Caco-2 (cell line): Measurements from ENCODE around the gene DERA. TPM values are rescaled to one million over a fixed set of nuclear protein-coding genes. Genes with fewer than 3 reads are reported as not detected.

Experiments
- BruUV-seq: library from RNA; stranded (reverse); fragments of 400-500 nt; replicated peaks from 2 replicates; lab custom pipeline; 2021; lab: Mats Ljungman, UMichigan
- CTCF ChIA-PET: fragments of 300-600 bp; sonication (Branson Sonifier 250); formaldehyde crosslinking; loops from one replicate; lab custom pipeline; 2022; ENCODE audit warnings: antibody characterized with exemption; lab: Charles Lee
- POLR2A ChIA-PET: fragments of 300-600 bp; sonication (Branson Sonifier 250); formaldehyde crosslinking; loops from one replicate; lab custom pipeline; 2022; ENCODE audit warnings: antibody characterized with exemption; lab: Charles Lee
- DNase-seq, 2 experiments: peaks; one replicate each; pipeline versions ENCODE4 v3.0.0 to v3.0.0-alpha.2; 2020 to 2022
- H3K27me3 ChIP-seq: replicated peaks from 2 replicates; pipeline ENCODE4 v1.6.0; 2011; ENCODE audit warnings: low read length; ENCODE audit not compliant: control insufficient read depth, insufficient read depth
- H3K36me3 ChIP-seq: 2 replicates; pipeline ENCODE4 v1.5.1; 2011; ENCODE audit warnings: low read length; ENCODE audit not compliant: control insufficient read depth, insufficient read depth
- H3K4me1 ChIP-seq: fragments of 250-450 bp; sonication (Bioruptor Pico); 2 replicates; pipeline ENCODE4 v1.5.1; 2020; ENCODE audit warnings: mild to moderate bottlenecking
- H3K4me3 ChIP-seq: 2 replicates; pipeline ENCODE4 v1.5.1; 2011; ENCODE audit warnings: low read depth, mild to moderate bottlenecking, control low read depth, low read length
- H3K9me3 ChIP-seq: fragments of 250-450 bp; sonication (Bioruptor Pico); 2 replicates; pipeline ENCODE4 v1.5.1; 2020; ENCODE audit warnings: mild to moderate bottlenecking, moderate library complexity
- H3K27ac Mint-ChIP-seq: one replicate; pipeline ENCODE4 v1.8.0; 2022; ENCODE audit warnings: mixed read lengths; ENCODE audit not compliant: unreplicated experiment
- H3K27me3 Mint-ChIP-seq: one replicate; pipeline ENCODE4 v1.8.0; 2022; ENCODE audit warnings: mixed read lengths; ENCODE audit not compliant: insufficient read depth, unreplicated experiment
- H3K36me3 Mint-ChIP-seq: one replicate; pipeline ENCODE4 v1.8.0; 2022; ENCODE audit warnings: mild to moderate bottlenecking, mixed read lengths; ENCODE audit not compliant: insufficient read depth, unreplicated experiment
- H3K4me1 Mint-ChIP-seq: one replicate; pipeline ENCODE4 v1.8.0; 2022; ENCODE audit warnings: low read depth, mixed read lengths; ENCODE audit not compliant: unreplicated experiment
- H3K4me3 Mint-ChIP-seq: one replicate; pipeline ENCODE4 v1.8.0; 2022; ENCODE audit warnings: mild to moderate bottlenecking, moderate library complexity, mixed read lengths; ENCODE audit not compliant: unreplicated experiment
- H3K9me3 Mint-ChIP-seq: one replicate; pipeline ENCODE4 v1.8.0; 2022; ENCODE audit warnings: mixed read lengths; ENCODE audit not compliant: unreplicated experiment
- CTCF ChIP-seq, 2 experiments: fragments of 200-600 bp in 1 of 2; IDR thresholded peaks; 1 replicate in 1 of 2; 2 replicates in 1 of 2; pipeline versions ENCODE4 v1.5.1 to v1.8.0; 2011 to 2022; ENCODE audit warnings: antibody characterized with exemption in 1 of 2, control low read depth in 1 of 2, inconsistent platforms in 1 of 2, low read depth in 1 of 2, low read length in 1 of 2, mild to moderate bottlenecking in 1 of 2, moderate library complexity in 1 of 2; ENCODE audit not compliant: insufficient read depth in 1 of 2, severe bottlenecking in 1 of 2, unreplicated experiment in 1 of 2
- intact Hi-C: fragments of 100-400 bp; cut with micrococcal nuclease; formaldehyde crosslinking; loops from one replicate; pipeline ENCODE4 v1.10.0; 2022; ENCODE audit not compliant: unreplicated experiment
- total RNA-seq: library from RNA; stranded (reverse); gene quantifications from 2 replicates; pipeline ENCODE4 v1.2.3, GENCODE V29; 2022

The DERA gene
- total RNA-seq, 1 experiment from 2014 or later: 86.4 TPM

GRCh38 chr12:15956010-15956409, 44.9 kb downstream of the DERA start:
- H3K4me1 Mint-ChIP-seq: peaks cover 24% of the 10 kb centered on the region
- CTCF ChIA-PET: interaction anchor here (0.7 kb wide), 1 partner anchor 45 kb away, joined by 4 read pairs; the partner anchor contains the start of gene DERA

DNA sequence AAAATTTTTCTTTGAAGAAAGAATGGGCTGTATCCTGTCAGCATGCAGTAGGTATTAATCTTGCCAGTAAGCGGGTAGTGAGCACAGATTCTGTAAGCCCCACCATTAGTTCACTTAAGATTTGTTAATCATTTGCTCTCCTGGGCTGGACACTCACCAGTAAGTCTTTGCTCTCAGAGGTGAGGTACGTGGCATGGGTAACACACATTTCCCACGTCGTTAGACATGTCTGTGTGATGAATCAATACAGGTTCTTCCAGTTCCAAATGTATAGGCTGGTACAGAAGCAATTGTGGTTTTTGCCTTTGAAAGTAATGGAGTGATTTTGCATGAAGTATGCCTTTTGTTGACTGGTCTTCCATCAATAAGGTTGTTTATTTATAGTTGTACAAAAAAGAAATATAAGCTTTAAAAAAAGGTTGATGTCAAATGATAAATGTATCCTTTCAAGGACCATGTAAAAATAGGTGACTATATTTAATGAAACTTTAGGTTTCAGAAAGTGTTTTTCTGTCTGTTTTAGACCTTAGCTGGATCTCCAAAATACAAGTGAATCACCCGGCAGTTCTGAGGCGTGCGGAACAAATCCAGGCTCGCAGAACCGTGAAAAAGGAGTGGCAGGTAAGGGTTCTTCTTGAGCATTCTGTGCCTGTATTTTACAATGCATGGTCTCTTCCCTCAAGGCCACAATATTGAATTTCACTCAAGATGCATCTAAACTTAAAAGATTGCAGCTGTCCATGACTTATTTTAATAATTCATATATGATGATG, 45.5 kb downstream of the DERA start:
- peaks cover 11% of the 10 kb centered on the region for H3K36me3 Mint-ChIP-seq
- no peaks in the 10 kb centered on the region for H3K27me3 Mint-ChIP-seq
- CTCF ChIA-PET: interaction anchor here (0.7 kb wide), 1 partner anchor 46 kb away, joined by 4 read pairs; the partner anchor contains the start of gene DERA
- Histone ChIP-seq H3K27me3 (no peaks in the 10 kb centered on the region), H3K4me1 (peaks cover 9% of the 10 kb centered on the region), H3K9me3 (no peaks in the 10 kb centered on the region), H3K4me3 (no peak overlapping the region), H3K36me3 (no peaks in the 10 kb centered on the region)
- POLR2A ChIA-PET: no interaction called here
- BruUV-seq: no TSS peak
- no peak overlapping the region for H3K4me3 Mint-ChIP-seq
- DNase-seq: peak; percentile 56 to 66
- peaks cover 24% of the 10 kb centered on the region for H3K4me1 Mint-ChIP-seq
- peak overlapping the region; percentile 26 for H3K27ac Mint-ChIP-seq
- no peaks in the 10 kb centered on the region for H3K9me3 Mint-ChIP-seq
- intact Hi-C loops: no loop called here
- TF ChIP-seq CTCF (IDR thresholded peaks at IDR 0.05; ENCODE audit: insufficient read depth in 1 of 2, low read depth in 1 of 2, low read length in 1 of 2, severe bottlenecking in 1 of 2, unreplicated experiment in 1 of 2): no peak

More at GRCh38 chr12:15956010-15956409, 44.9 kb downstream of the DERA start:
- no peaks in the 10 kb centered on the region for H3K27me3 Mint-ChIP-seq
- POLR2A ChIA-PET: no interaction called here
- no peak overlapping the region for H3K4me3 ChIP-seq
- H3K36me3 Mint-ChIP-seq: peaks cover 8% of the 10 kb centered on the region
- DNase-seq: no peak
- H3K9me3 ChIP-seq: no peaks in the 10 kb centered on the region
- peak overlapping the region; percentile 26 for H3K27ac Mint-ChIP-seq
- H3K4me3 Mint-ChIP-seq: no peak overlapping the region
- H3K27me3 ChIP-seq: no peaks in the 10 kb centered on the region
- peaks cover 9% of the 10 kb centered on the region for H3K4me1 ChIP-seq
- no peaks in the 10 kb centered on the region for H3K36me3 ChIP-seq
- no TSS peak for BruUV-seq
- TF ChIP-seq CTCF (IDR thresholded peaks at IDR 0.05; ENCODE audit: insufficient read depth in 1 of 2, low read depth in 1 of 2, low read length in 1 of 2, severe bottlenecking in 1 of 2, unreplicated experiment in 1 of 2): no peak
- intact Hi-C loops: no loop called here
- H3K9me3 Mint-ChIP-seq: no peaks in the 10 kb centered on the region

- H3K27me3 ChIP-seq: no peaks in the 10 kb centered on the region
- H3K27ac Mint-ChIP-seq: no peak overlapping the region
- H3K4me3 Mint-ChIP-seq: no peak overlapping the region
- no peaks in the 10 kb centered on the region for H3K36me3 ChIP-seq
- peaks cover 20% of the 10 kb centered on the region for H3K36me3 Mint-ChIP-seq
- H3K4me1 ChIP-seq: peaks cover 5% of the 10 kb centered on the region; the same call in 1 of the 2 replicates
- H3K9me3 ChIP-seq: no peaks in the 10 kb centered on the region
- H3K9me3 Mint-ChIP-seq: no peaks in the 10 kb centered on the region
- ChIA-PET POLR2A (no interaction called here), CTCF (no interaction called here)
- no peak overlapping the region for H3K4me3 ChIP-seq
- intact Hi-C loops: no loop called here
- H3K27me3 Mint-ChIP-seq: no peaks in the 10 kb centered on the region
- TF ChIP-seq CTCF (IDR thresholded peaks at IDR 0.05; ENCODE audit: insufficient read depth in 1 of 2, low read depth in 1 of 2, low read length in 1 of 2, severe bottlenecking in 1 of 2, unreplicated experiment in 1 of 2): no peak
- no TSS peak for BruUV-seq
- H3K4me1 Mint-ChIP-seq: peaks cover 7% of the 10 kb centered on the region
- DNase-seq: no peak
Measured at GRCh38 chr12:15962760-15963159, 51.6 kb downstream of the DERA start.
